Measurements from ENCODE around the gene PEAK1.

Gene PEAK1

DNA sequence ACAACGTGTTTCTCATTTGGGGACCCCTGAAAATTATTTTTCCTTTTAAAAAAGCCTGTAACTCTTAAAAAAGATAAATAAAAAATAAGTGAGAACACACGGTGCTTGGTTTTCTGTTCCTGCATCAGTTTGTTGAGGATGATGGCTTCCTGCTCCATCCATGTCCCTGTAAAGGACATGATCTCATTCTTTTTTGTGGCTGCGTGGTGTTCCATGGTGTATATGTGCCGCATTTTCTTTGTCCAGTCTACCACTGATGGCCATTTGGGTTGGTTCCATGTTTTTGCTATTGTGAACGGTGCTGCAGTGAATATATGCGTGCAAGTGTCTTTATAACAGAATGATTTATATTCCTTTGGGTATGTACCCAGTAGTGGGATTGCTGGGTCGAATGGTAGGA lies 351.3 kb downstream of the PEAK1 start:
- no peak overlapping the region for H3K4me3 ChIP-seq (replicated peaks; ENCODE audit: low read depth, low read length)
- no peaks in the 10 kb centered on the region for H3K36me3 ChIP-seq (ENCODE audit: control insufficient read depth, insufficient read depth, low read length)
- no peaks in the 10 kb centered on the region for H3K27me3 ChIP-seq (replicated peaks; ENCODE audit: control insufficient read depth, insufficient read depth, low read length)
- TF ChIP-seq, protein P1, sequence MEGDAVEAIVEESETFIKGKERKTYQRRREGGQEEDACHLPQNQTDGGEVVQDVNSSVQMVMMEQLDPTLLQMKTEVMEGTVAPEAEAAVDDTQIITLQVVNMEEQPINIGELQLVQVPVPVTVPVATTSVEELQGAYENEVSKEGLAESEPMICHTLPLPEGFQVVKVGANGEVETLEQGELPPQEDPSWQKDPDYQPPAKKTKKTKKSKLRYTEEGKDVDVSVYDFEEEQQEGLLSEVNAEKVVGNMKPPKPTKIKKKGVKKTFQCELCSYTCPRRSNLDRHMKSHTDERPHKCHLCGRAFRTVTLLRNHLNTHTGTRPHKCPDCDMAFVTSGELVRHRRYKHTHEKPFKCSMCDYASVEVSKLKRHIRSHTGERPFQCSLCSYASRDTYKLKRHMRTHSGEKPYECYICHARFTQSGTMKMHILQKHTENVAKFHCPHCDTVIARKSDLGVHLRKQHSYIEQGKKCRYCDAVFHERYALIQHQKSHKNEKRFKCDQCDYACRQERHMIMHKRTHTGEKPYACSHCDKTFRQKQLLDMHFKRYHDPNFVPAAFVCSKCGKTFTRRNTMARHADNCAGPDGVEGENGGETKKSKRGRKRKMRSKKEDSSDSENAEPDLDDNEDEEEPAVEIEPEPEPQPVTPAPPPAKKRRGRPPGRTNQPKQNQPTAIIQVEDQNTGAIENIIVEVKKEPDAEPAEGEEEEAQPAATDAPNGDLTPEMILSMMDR (IDR thresholded peaks at IDR 0.05; ENCODE audit: insufficient read depth, low read length, poor library complexity, severe bottlenecking) = no peak
- no peak for DNase-seq (ENCODE audit: extremely low read depth, insufficient read length)

DNA sequence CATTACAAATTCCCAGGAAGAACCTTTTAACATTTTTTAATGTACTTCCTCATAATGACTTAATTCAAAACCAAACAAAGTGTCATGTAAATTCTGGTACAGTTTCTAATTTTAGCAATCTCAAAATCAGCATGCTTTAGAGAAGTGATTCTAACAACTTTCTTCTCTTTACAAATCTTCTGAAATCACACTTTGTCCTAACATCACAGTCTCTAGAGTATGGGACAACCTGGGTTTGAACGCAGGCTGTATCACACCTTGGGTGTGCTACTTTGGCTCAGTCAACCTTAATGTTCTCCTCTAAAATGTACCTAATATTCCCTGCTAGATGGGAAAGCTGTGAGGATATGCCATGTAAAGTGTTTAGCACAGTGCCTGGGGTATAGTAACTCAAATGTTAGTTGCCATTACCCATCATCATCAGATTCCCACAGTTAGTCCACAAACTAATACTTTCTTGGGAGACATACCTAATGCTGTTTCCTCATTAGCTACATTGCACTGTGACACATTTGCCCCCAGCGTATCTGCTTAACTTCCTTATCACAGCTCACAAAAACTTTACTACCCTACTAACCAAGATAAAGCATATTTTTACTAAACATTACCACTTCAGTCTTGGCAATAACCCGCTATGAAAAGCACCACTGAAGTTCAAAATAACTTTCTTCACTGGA lies 352.1 kb downstream of the PEAK1 start:
- no peaks in the 10 kb centered on the region for H3K27me3 ChIP-seq (replicated peaks; ENCODE audit: control insufficient read depth, insufficient read depth, low read length)
- H3K4me3 ChIP-seq (replicated peaks; ENCODE audit: low read depth, low read length) = no peak overlapping the region; the same call in 1 of the 2 replicates
- TF ChIP-seq, protein P1 (IDR thresholded peaks at IDR 0.05; ENCODE audit: insufficient read depth, low read length, poor library complexity, severe bottlenecking) = no peak
- DNase-seq (ENCODE audit: extremely low read depth, insufficient read length) = peak; percentile 20
- no peaks in the 10 kb centered on the region for H3K36me3 ChIP-seq (ENCODE audit: control insufficient read depth, insufficient read depth, low read length)

DNA sequence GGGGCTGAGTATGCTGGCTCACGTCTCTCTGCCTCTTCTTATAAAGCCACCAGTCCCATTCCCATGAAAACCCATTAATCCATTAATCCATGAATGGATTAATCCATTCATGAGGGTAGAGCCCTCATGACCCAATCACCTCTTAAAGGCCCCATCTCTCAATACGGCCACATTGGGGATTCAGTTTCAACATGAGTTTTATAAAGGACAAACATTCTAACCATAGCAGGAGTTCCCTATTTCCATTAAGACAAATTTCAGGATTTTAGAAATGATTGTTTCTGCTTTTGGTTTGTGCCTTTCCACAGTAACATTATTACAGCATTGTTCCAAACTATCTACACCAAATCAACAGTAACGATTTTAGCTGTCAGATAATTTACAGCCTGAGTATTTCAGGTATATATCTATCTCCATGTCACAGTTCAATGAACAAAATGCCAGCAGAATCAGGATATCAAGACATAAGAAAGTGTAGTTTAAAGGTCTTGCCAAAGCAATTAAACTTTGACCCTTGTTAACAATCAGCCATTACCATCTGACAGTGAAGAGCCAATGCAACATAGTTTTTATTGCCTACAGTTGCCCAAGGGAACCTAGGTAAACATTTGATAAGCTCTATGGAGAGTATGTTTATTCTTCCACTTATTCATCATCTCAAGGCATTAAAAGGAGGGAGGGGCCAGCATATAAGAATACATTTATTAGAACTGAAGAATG lies 352.8 kb downstream of the PEAK1 start:
- DNase-seq (ENCODE audit: extremely low read depth, insufficient read length) = no peak
- no peaks in the 10 kb centered on the region for H3K27me3 ChIP-seq (replicated peaks; ENCODE audit: control insufficient read depth, insufficient read depth, low read length)
- TF ChIP-seq, protein P1 (IDR thresholded peaks at IDR 0.05; ENCODE audit: insufficient read depth, low read length, poor library complexity, severe bottlenecking) = no peak
- no peak overlapping the region for H3K4me3 ChIP-seq (replicated peaks; ENCODE audit: low read depth, low read length)
- H3K36me3 ChIP-seq (ENCODE audit: control insufficient read depth, insufficient read depth, low read length) = no peaks in the 10 kb centered on the region

DNA sequence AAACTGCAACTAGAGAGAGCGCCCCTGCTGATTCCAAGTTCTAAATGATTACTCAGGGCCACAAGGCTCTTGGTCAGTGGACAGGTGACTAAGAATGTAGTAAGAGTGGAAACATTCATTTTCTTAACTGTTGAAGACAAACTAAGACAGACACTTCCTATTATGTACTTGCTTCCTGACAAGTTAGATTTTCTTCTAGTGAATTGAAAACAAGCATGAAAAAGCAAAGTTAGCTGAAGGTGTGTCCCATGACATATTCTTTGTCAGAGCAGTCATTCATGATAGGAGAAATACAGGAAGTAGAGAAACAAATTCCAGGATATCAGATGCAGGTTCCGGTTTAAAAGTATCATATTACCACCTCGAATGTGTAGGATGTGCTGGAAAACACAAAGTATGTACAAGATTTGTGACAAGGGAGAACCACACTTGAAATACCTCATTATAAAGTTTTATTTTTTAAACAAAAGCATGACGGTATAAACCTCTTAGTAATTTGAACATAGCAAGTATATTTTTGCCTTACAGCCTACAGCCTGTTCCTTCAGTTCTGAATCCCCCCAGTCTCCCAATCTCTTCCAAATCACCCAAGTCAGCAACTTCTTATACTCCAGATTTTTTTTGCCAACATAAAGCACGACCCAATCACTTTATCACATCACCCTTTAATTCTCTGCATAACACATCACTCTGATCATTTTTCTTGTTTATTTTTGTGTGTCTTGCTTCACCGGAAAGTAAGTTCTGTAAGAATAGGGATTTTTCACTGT lies 355.2 kb downstream of the PEAK1 start:
- H3K4me3 ChIP-seq (replicated peaks; ENCODE audit: low read depth, low read length) = no peak overlapping the region
- H3K36me3 ChIP-seq (ENCODE audit: control insufficient read depth, insufficient read depth, low read length) = no peaks in the 10 kb centered on the region
- no peaks in the 10 kb centered on the region for H3K27me3 ChIP-seq (replicated peaks; ENCODE audit: control insufficient read depth, insufficient read depth, low read length)
- no peak for DNase-seq (ENCODE audit: extremely low read depth, insufficient read length)
- TF ChIP-seq, protein P1 (IDR thresholded peaks at IDR 0.05; ENCODE audit: insufficient read depth, low read length, poor library complexity, severe bottlenecking) = no peak

DNA sequence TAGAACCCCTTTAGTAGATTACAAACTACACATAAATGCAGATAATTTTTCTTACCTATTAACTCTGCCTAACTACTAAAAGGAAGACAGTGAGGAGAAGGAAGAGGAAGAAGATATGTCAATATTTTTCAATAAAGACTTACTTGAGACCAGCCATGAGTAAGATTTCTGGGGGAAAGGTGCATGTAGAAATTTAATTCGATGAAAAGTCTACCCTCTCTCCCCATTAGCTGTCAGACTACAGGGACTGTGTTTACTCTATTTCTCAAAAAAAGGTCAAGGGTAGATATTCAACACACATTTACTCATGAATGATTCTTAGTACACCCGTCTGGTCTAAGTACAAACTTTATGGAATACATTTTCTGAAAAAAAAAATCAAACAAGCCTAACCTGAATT lies 355.8 kb downstream of the PEAK1 start:
- no peak overlapping the region for H3K4me3 ChIP-seq (replicated peaks; ENCODE audit: low read depth, low read length)
- TF ChIP-seq, protein P1 (IDR thresholded peaks at IDR 0.05; ENCODE audit: insufficient read depth, low read length, poor library complexity, severe bottlenecking) = no peak
- no peak for DNase-seq (ENCODE audit: extremely low read depth, insufficient read length)
- H3K27me3 ChIP-seq (replicated peaks; ENCODE audit: control insufficient read depth, insufficient read depth, low read length) = no peaks in the 10 kb centered on the region
- no peaks in the 10 kb centered on the region for H3K36me3 ChIP-seq (ENCODE audit: control insufficient read depth, insufficient read depth, low read length)
